HCT116 (cell line): ENCODE data around the gene ATP6AP1. TPM values are rescaled to one million over a fixed set of nuclear protein-coding genes. Genes with fewer than 3 reads are reported as not detected.

Experiments
- ATAC-seq: fragments of 200-7000 bp; cut with Tn5 transposase; 2 replicates; pipeline ENCODE4 v1.9.1; 2020; ENCODE audit warnings: mild to moderate bottlenecking, moderate library complexity
- BruUV-seq: library from RNA; stranded (reverse); fragments of 400-500 nt; replicated peaks from 2 replicates; lab custom pipeline; 2021; lab: Mats Ljungman, UMichigan
- CTCF ChIA-PET: fragments of 300-600 bp; sonication (Branson Sonifier 250); formaldehyde crosslinking; loops from one replicate; lab custom pipeline; 2021; ENCODE audit warnings: antibody characterized with exemption; lab: Charles Lee
- POLR2A ChIA-PET: fragments of 300-600, 350-600 bp; sonication (Branson Sonifier 250); formaldehyde crosslinking; loops from one replicate; lab custom pipeline; 2021; ENCODE audit warnings: antibody characterized with exemption; lab: Charles Lee
- RAD21 ChIA-PET, 2 experiments: fragments of 300-600 bp; sonication (Branson Sonifier 250); formaldehyde crosslinking; loops; one replicate each; lab custom pipeline; 2023; ENCODE audit warnings: low total read pairs in 2 of 2; ENCODE audit not compliant: uncharacterized antibody in 2 of 2, unreplicated experiment in 2 of 2, low non-redundant PET in 1 of 2; lab: Charles Lee
- DNase-seq: peaks from one replicate; pipeline ENCODE4 v3.0.0-alpha.2; 2010; ENCODE audit warnings: low read depth, low spot score
- H2AFZ ChIP-seq: fragments of 200-600 bp; shearing (Covaris generic), sonication (generic); 2 replicates; pipeline ENCODE4 v1.6.1; 2017; ENCODE audit warnings: low read depth, mixed run types, mixed read lengths, antibody characterized with exemption, low read length; ENCODE audit not compliant: poor library complexity, severe bottlenecking
- H3K27ac ChIP-seq: 2 replicates; pipeline ENCODE4 v1.5.1; 2012; ENCODE audit warnings: low read depth, low read length
- H3K27me3 ChIP-seq: fragments of 200-600 bp; sonication (generic); 2 replicates; pipeline ENCODE4 v1.6.1; 2016; ENCODE audit warnings: mixed run types, low read length, mixed read lengths; ENCODE audit not compliant: insufficient read depth
- H3K36me3 ChIP-seq, 2 experiments: fragments of 200-500 bp in 1 of 2; fragments of 200-600 bp in 1 of 2; sonication (Bioruptor generic) in 1 of 2; sonication (generic) in 1 of 2; 2 replicates each; pipeline versions ENCODE4 v1.5.1 to v1.6.1; 2014 to 2016; ENCODE audit warnings: low read length in 2 of 2, inconsistent platforms in 1 of 2, mixed read lengths in 1 of 2, mixed run types in 1 of 2; ENCODE audit not compliant: insufficient read depth in 2 of 2, control insufficient read depth in 1 of 2
- H3K4me1 ChIP-seq, 2 experiments: fragments of 200-600 bp in 1 of 2; sonication (generic) in 1 of 2; 2 replicates each; pipeline versions ENCODE4 v1.5.1 to v1.6.1; 2012 to 2017; ENCODE audit warnings: low read length in 2 of 2, inconsistent platforms in 1 of 2, mild to moderate bottlenecking in 1 of 2, mixed read lengths in 1 of 2, mixed run types in 1 of 2, moderate library complexity in 1 of 2; ENCODE audit not compliant: insufficient read depth in 2 of 2, control insufficient read depth in 1 of 2
- H3K4me2 ChIP-seq: fragments of 200-600 bp; sonication (generic); 2 replicates; pipeline ENCODE4 v1.6.1; 2017; ENCODE audit warnings: mixed run types, low read length, mixed read lengths
- H3K4me3 ChIP-seq, 2 experiments: fragments of 200-600 bp in 1 of 2; sonication (generic) in 1 of 2; replicated peaks in 1 of 2; 2 replicates each; pipeline ENCODE4 v1.5.1; 2011 to 2016; ENCODE audit warnings: low read length in 2 of 2, control low read depth in 1 of 2, low read depth in 1 of 2, mild to moderate bottlenecking in 1 of 2, mixed read lengths in 1 of 2, mixed run types in 1 of 2
- H3K79me2 ChIP-seq: fragments of 200-600 bp; sonication (generic); 2 replicates; pipeline ENCODE4 v1.6.1; 2017; ENCODE audit warnings: mild to moderate bottlenecking, mixed run types, low read length, moderate library complexity, mixed read lengths; ENCODE audit not compliant: insufficient read depth
- H3K9ac ChIP-seq: fragments of 200-600 bp; sonication (generic); 2 replicates; pipeline ENCODE4 v1.6.1; 2016; ENCODE audit warnings: low read length, mixed read lengths
- H3K9me2 ChIP-seq: fragments of 200-600 bp; sonication (generic), shearing (Covaris generic); 2 replicates; pipeline ENCODE4 v1.6.1; 2017; ENCODE audit warnings: mixed run types, mild to moderate bottlenecking, moderate library complexity; ENCODE audit not compliant: insufficient read depth
- H3K9me3 ChIP-seq, 2 experiments: fragments of 200-500 bp in 1 of 2; fragments of 200-600 bp in 1 of 2; sonication (Bioruptor generic) in 1 of 2; sonication (generic) in 1 of 2; 2 replicates each; pipeline ENCODE4 v1.6.1; 2014 to 2017; ENCODE audit warnings: low read length in 2 of 2, mixed read lengths in 2 of 2, inconsistent platforms in 1 of 2, low read depth in 1 of 2, mild to moderate bottlenecking in 1 of 2, mixed run types in 1 of 2, moderate library complexity in 1 of 2; ENCODE audit not compliant: control insufficient read depth in 1 of 2, insufficient read depth in 1 of 2
- H4K20me1 ChIP-seq: fragments of 200-600 bp; sonication (generic), shearing (Covaris generic); 2 replicates; pipeline ENCODE4 v1.6.1; 2017; ENCODE audit warnings: mixed run types, mild to moderate bottlenecking, moderate library complexity; ENCODE audit not compliant: insufficient read depth
- CBX3 ChIP-seq: IDR thresholded peaks from 2 replicates; pipeline ENCODE4 v1.6.1; 2012; ENCODE audit warnings: low read depth
- EGR1 ChIP-seq: IDR thresholded peaks from 2 replicates; pipeline ENCODE4 v1.6.1; 2012; ENCODE audit warnings: low read depth
- ELF1 ChIP-seq: IDR thresholded peaks from 2 replicates; pipeline ENCODE4 v1.6.1; 2012; ENCODE audit warnings: low read depth, borderline replicate concordance
- EZH2 ChIP-seq: fragments of 200-600 bp; sonication (generic); IDR thresholded peaks from 2 replicates; pipeline ENCODE4 v1.6.1; 2017; ENCODE audit warnings: antibody characterized with exemption, mixed run types
- EZH2phosphoT487 ChIP-seq: fragments of 200-600 bp; IDR thresholded peaks from 2 replicates; pipeline ENCODE4 v1.6.1; 2018; ENCODE audit warnings: antibody characterized with exemption, borderline replicate concordance
- JUND ChIP-seq: IDR thresholded peaks from 2 replicates; pipeline ENCODE4 v1.6.1; 2012
- POLR2A ChIP-seq: IDR thresholded peaks from 2 replicates; pipeline ENCODE4 v1.7.0; 2011; ENCODE audit warnings: borderline replicate concordance; ENCODE audit not compliant: insufficient read depth, insufficient read length; ENCODE audit errors: extremely low read depth
- RAD21 ChIP-seq: IDR thresholded peaks from 2 replicates; pipeline ENCODE4 v1.6.1; 2012; ENCODE audit warnings: low read depth, mild to moderate bottlenecking
- REST ChIP-seq: IDR thresholded peaks from 2 replicates; pipeline ENCODE4 v1.6.1; 2012; ENCODE audit warnings: low read depth
- TCF7L2 ChIP-seq: IDR thresholded peaks from 2 replicates; pipeline ENCODE4 v1.7.0; 2011; ENCODE audit warnings: borderline replicate concordance, inconsistent platforms; ENCODE audit not compliant: insufficient read depth, insufficient read length; ENCODE audit errors: extremely low read depth
- ZFX ChIP-seq: fragments of 450-650 bp; IDR thresholded peaks from 2 replicates; pipeline ENCODE4 v1.6.1; 2017
- intact Hi-C: fragments of 100-400 bp; cut with micrococcal nuclease; formaldehyde crosslinking; loops from 2 replicates; pipeline ENCODE4 v1.10.0; 2022
- total RNA-seq: library from RNA; stranded (reverse); gene quantifications from one replicate; pipeline ENCODE4 v1.2.1, GENCODE V29; 2021; ENCODE audit not compliant: unreplicated experiment
- TF ChIP-seq, protein P1 (sequence below), 3 experiments: fragments of 200-600 bp in 1 of 3; sonication (generic) in 1 of 3; IDR thresholded peaks in 2 of 3; conservative IDR thresholded peaks in 1 of 3; 2 replicates each; pipeline ENCODE4 v1.5.1; 2012 to 2017; ENCODE audit warnings: low read depth in 2 of 3, low read length in 2 of 3, antibody characterized with exemption in 1 of 3, borderline replicate concordance in 1 of 3, control low read depth in 1 of 3, mild to moderate bottlenecking in 1 of 3, mixed read lengths in 1 of 3, mixed run types in 1 of 3, moderate library complexity in 1 of 3; ENCODE audit not compliant: insufficient read depth in 1 of 3
- TF ChIP-seq, protein P2 (sequence below): IDR thresholded peaks from 2 replicates; pipeline ENCODE4 v1.6.1; 2012
- TF ChIP-seq, protein P3 (sequence below): IDR thresholded peaks from 2 replicates; pipeline ENCODE4 v1.6.1; 2011; ENCODE audit warnings: mild to moderate bottlenecking, low read length, moderate library complexity; ENCODE audit not compliant: insufficient replicate concordance; ENCODE audit errors: extremely low read depth

ATP6AP1 gene
- total RNA-seq, 1 experiment from 2014 or later: 53.4 TPM

DNA sequence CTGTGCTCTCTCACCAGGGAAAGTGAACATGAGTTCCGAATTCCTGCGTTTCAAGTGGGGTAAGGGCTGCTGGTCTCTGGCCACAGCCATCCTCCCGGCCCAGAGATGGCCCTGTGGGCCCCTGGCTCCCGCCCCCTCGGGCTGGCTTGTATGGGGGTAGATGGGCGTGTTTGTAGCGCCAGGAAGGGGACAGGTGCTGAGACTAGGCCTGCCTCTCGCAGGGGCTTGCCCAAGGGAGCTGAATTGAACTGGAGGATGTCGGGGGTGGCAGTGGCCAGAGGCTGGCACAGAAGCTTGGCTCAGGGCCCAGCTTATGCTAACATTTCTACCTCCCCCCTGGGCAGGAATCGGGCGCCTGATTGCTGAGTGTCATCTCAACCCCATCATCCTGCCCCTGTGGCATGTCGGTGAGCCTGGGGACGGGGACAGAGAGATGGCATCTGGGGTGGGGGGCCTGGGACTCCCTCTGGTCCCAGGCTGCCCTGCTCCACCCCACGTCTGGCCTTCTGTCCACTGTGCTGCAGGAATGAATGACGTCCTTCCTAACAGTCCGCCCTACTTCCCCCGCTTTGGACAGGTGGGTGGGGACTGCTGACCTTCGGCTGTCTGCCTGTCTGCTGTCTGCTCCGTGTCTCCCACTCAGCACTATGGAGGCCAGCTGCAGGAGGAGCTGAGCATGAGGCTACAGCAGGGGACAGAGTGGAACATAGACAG, 8.6 kb upstream of the ATP6AP1 start:
- H3K9me3 ChIP-seq: no peaks in the 10 kb centered on the region
- POLR2A ChIA-PET: no interaction called here
- DNase-seq: no peak
- no peaks in the 10 kb centered on the region for H4K20me1 ChIP-seq
- no peak for ATAC-seq
- no peaks in the 10 kb centered on the region for H3K27me3 ChIP-seq
- TF ChIP-seq EZH2phosphoT487 (no peak), TCF7L2 (no peak), JUND (no peak), ZFX (no peak), EGR1 (no peak), EZH2 (no peak), RAD21 (no peak), CBX3 (no peak), REST (no peak), POLR2A (no peak), ELF1 (no peak)
- TF ChIP-seq, protein P1, sequence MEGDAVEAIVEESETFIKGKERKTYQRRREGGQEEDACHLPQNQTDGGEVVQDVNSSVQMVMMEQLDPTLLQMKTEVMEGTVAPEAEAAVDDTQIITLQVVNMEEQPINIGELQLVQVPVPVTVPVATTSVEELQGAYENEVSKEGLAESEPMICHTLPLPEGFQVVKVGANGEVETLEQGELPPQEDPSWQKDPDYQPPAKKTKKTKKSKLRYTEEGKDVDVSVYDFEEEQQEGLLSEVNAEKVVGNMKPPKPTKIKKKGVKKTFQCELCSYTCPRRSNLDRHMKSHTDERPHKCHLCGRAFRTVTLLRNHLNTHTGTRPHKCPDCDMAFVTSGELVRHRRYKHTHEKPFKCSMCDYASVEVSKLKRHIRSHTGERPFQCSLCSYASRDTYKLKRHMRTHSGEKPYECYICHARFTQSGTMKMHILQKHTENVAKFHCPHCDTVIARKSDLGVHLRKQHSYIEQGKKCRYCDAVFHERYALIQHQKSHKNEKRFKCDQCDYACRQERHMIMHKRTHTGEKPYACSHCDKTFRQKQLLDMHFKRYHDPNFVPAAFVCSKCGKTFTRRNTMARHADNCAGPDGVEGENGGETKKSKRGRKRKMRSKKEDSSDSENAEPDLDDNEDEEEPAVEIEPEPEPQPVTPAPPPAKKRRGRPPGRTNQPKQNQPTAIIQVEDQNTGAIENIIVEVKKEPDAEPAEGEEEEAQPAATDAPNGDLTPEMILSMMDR (IDR thresholded peaks at IDR 0.05 in 2 of 3, conservative IDR thresholded peaks at IDR 0.05 in 1 of 3; ENCODE audit: borderline replicate concordance in 1 of 3, insufficient read depth in 1 of 3, low read depth in 2 of 3, low read length in 2 of 3): no peak
- TF ChIP-seq, protein P2, sequence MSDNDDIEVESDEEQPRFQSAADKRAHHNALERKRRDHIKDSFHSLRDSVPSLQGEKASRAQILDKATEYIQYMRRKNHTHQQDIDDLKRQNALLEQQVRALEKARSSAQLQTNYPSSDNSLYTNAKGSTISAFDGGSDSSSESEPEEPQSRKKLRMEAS: no peak
- TF ChIP-seq, protein P3, sequence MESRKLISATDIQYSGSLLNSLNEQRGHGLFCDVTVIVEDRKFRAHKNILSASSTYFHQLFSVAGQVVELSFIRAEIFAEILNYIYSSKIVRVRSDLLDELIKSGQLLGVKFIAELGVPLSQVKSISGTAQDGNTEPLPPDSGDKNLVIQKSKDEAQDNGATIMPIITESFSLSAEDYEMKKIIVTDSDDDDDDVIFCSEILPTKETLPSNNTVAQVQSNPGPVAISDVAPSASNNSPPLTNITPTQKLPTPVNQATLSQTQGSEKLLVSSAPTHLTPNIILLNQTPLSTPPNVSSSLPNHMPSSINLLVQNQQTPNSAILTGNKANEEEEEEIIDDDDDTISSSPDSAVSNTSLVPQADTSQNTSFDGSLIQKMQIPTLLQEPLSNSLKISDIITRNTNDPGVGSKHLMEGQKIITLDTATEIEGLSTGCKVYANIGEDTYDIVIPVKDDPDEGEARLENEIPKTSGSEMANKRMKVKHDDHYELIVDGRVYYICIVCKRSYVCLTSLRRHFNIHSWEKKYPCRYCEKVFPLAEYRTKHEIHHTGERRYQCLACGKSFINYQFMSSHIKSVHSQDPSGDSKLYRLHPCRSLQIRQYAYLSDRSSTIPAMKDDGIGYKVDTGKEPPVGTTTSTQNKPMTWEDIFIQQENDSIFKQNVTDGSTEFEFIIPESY: no peak
- no peaks in the 10 kb centered on the region for H3K9me2 ChIP-seq
- H3K79me2 ChIP-seq: no peaks in the 10 kb centered on the region
- no peak overlapping the region for H3K4me3 ChIP-seq
- no peak overlapping the region for H3K4me2 ChIP-seq
- no peak overlapping the region for H3K9ac ChIP-seq
- CTCF ChIA-PET: no interaction called here
- no peaks in the 10 kb centered on the region for H3K4me1 ChIP-seq
- H3K27ac ChIP-seq: no peak overlapping the region
- H2AFZ ChIP-seq: no peak overlapping the region
- H3K36me3 ChIP-seq: no peaks in the 10 kb centered on the region
- BruUV-seq: no TSS peak
- RAD21 ChIA-PET: no interaction called here
- intact Hi-C loops: no loop called here
